Esophagus muscularis mucosa (tissue), 3 donors: ENCODE measurements around the gene ADAMTS7.

Experiments used
- POLR2A ChIP-seq: fragments of 450-650 bp; IDR thresholded peaks from one replicate; pipeline ENCODE4 v1.6.1; 2017; ENCODE audit warnings: antibody characterized with exemption, moderate library complexity, mild to moderate bottlenecking, low read depth
- TF ChIP-seq, protein P1 (sequence below), 3 experiments: fragments of 200-600 bp in 2 of 3; fragments of 450-650 bp in 1 of 3; sonication (generic) in 2 of 3; IDR thresholded peaks; one replicate each; pipeline ENCODE4 v1.5.1; 2017 to 2019; ENCODE audit warnings: antibody characterized with exemption in 3 of 3, mild to moderate bottlenecking in 2 of 3, moderate library complexity in 1 of 3

DNA sequence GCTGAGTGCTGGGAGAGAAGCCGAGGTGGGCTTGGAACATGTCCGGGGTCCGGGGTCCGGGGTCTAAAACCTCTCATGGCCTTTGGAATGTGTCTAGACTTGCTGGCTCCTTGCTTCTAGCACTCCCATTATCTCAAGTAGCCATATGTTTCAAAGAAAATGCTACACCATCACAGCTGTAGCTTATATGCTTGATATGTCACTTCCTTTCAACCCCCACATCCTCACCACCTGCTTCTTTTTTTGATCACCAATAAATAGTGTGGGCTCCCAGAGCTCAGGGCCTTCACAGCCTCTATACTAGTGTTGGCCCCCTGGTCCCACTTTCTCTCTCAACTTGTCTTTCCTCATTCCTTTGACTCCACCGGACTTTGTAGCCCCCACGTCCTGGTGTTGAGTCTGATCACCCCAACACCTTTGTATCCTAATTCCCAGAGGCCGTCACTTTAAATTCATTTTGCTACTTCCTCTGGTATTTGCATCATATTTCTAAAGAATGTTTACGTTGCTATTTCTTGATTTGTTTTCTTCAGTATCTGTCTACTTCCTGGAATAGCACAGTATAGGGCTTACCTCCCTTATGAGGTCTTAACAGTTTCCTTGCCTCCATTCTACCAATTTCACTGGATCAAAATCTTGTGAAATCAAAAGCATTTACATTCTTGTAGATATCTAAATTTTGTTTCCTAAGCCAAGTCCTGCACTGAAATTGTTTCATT lies 98.3 kb downstream of the ADAMTS7 start:
- TF ChIP-seq, protein P1, sequence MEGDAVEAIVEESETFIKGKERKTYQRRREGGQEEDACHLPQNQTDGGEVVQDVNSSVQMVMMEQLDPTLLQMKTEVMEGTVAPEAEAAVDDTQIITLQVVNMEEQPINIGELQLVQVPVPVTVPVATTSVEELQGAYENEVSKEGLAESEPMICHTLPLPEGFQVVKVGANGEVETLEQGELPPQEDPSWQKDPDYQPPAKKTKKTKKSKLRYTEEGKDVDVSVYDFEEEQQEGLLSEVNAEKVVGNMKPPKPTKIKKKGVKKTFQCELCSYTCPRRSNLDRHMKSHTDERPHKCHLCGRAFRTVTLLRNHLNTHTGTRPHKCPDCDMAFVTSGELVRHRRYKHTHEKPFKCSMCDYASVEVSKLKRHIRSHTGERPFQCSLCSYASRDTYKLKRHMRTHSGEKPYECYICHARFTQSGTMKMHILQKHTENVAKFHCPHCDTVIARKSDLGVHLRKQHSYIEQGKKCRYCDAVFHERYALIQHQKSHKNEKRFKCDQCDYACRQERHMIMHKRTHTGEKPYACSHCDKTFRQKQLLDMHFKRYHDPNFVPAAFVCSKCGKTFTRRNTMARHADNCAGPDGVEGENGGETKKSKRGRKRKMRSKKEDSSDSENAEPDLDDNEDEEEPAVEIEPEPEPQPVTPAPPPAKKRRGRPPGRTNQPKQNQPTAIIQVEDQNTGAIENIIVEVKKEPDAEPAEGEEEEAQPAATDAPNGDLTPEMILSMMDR (IDR thresholded peaks at IDR 0.05) = no peak
- no peak for TF ChIP-seq POLR2A
